ENCODE data around the gene THYN1. TPM values are rescaled to one million over a fixed set of nuclear protein-coding genes. Genes with fewer than 3 reads are reported as not detected.
A peak's percentile ranks its signal among the peaks of the same experiment; 100 is the strongest.

The THYN1 gene
- total RNA-seq, 1 experiment from 2014 or later = 97.0 TPM

GRCh38 chr11:134207538-134208239 lies 45.5 kb downstream of the THYN1 start:
- Histone ChIP-seq H3T11ph (ENCODE audit: low read length) (no peak overlapping the region), H2BK5ac (ENCODE audit: insufficient read length, low read length) (no peak overlapping the region), H3K9ac (ENCODE audit: extremely low read depth, insufficient read length, low read length) (no peak overlapping the region), H3K23ac (ENCODE audit: insufficient read length, low read depth, low read length) (no peak overlapping the region), H3K27me3 (ENCODE audit: insufficient read depth, low read length) (no peaks in the 10 kb centered on the region), H2BK12ac (ENCODE audit: insufficient read length, low read depth, low read length) (no peak overlapping the region), H4K91ac (ENCODE audit: insufficient read length, low read depth, low read length) (no peak overlapping the region), H3K14ac (ENCODE audit: insufficient read depth, low read length) (no peak overlapping the region), H4K8ac (replicated peaks; ENCODE audit: insufficient read length, low read depth, low read length) (no peak overlapping the region), H3K56ac (ENCODE audit: insufficient read length, low read depth, low read length) (no peak overlapping the region), H3K4me1 (ENCODE audit: insufficient read depth, low read length) (no peaks in the 10 kb centered on the region), H3K27ac (ENCODE audit: insufficient read length, low read depth, low read length) (no peak overlapping the region), H2BK120ac (ENCODE audit: low read depth, low read length, poor library complexity, severe bottlenecking) (no peak overlapping the region), H3K23me2 (ENCODE audit: insufficient read length, low read depth, low read length, poor library complexity, severe bottlenecking) (no peaks in the 10 kb centered on the region), H2AFZ (ENCODE audit: low read length) (no peak overlapping the region), H3K79me2 (ENCODE audit: insufficient read depth, low read length) (0 out of 2 replicates have a peak, but pooled peaks cover 4% of the 10 kb centered on the region), H2AK5ac (ENCODE audit: insufficient read length, low read length) (no peak overlapping the region), H3K9me3 (ENCODE audit: control insufficient read depth, low read depth, low read length) (no peaks in the 10 kb centered on the region), H4K5ac (ENCODE audit: insufficient read length, low read depth, low read length) (no peak overlapping the region), H2BK15ac (ENCODE audit: low read depth, low read length) (no peak overlapping the region), H3K18ac (ENCODE audit: insufficient read length, low read depth, low read length) (no peak overlapping the region), H3K4me2 (ENCODE audit: insufficient read depth, insufficient read length, low read length) (no peak overlapping the region), H3K79me1 (ENCODE audit: insufficient read depth, low read depth, low read length, poor library complexity, severe bottlenecking) (no peaks in the 10 kb centered on the region), H3K4ac (ENCODE audit: low read depth, low read length) (no peak overlapping the region), H2BK20ac (ENCODE audit: low read depth, low read length, poor library complexity, severe bottlenecking) (no peak overlapping the region), H4K20me1 (ENCODE audit: control insufficient read depth, insufficient read depth, insufficient read length) (no peaks in the 10 kb centered on the region)
- H3K27me3 Mint-ChIP-seq (ENCODE audit: low read depth) = no peaks in the 10 kb centered on the region
- WGBS (ENCODE audit: extremely low coverage, insufficient read length, low lambda C conversion rate) = no CpG with 5 or more reads among the region's 16 CpGs
- peaks cover 29 to 76% (median 60%) of the 10 kb centered on the region in 3 experiments; a peak in 6 of 7 replicates for H3K36me3 Mint-ChIP-seq (ENCODE audit: insufficient read depth in 1 of 3, low read depth in 3 of 3)
- no peak overlapping the region; a peak in 2 of 7 replicates for H3K27ac Mint-ChIP-seq
- H3K4me1 Mint-ChIP-seq = no peaks in the 10 kb centered on the region; a peak in 1 of 4 replicates
- TF ChIP-seq CTCF (conservative IDR thresholded peaks at IDR 0.05) = peak; percentile 89
- DNase-seq = peak; percentile 45
- no peak overlapping the region for H3K4me3 Mint-ChIP-seq
- H3K9me3 Mint-ChIP-seq = no peaks in the 10 kb centered on the region

Measured in H9 (cell line).